IPS-15b (cell line): Measurements from ENCODE around the gene HBG1.
"Not testable (repeated sequence)": the region's sequence is repeated elsewhere in the genome, so short reads cannot be mapped to it uniquely, and the experiment has no call there.

ENCODE experiments used
- H3K27me3 ChIP-seq: one replicate; pipeline ENCODE4 v1.6.1; 2013; ENCODE audit warnings: low read length; ENCODE audit not compliant: control insufficient read depth, insufficient read depth
- H3K36me3 ChIP-seq: one replicate; pipeline ENCODE4 v1.6.1; 2013; ENCODE audit warnings: low read length; ENCODE audit not compliant: control insufficient read depth, insufficient read depth
- H3K4me1 ChIP-seq: one replicate; pipeline ENCODE4 v1.6.1; 2013; ENCODE audit warnings: mild to moderate bottlenecking, low read length; ENCODE audit not compliant: control insufficient read depth, insufficient read depth
- H3K4me3 ChIP-seq: one replicate; pipeline ENCODE4 v1.5.1; 2013; ENCODE audit warnings: low read depth, low read length
- H3K9ac ChIP-seq: one replicate; pipeline ENCODE4 v1.6.1; 2013; ENCODE audit warnings: low read depth, mild to moderate bottlenecking, low read length
- H3K9me3 ChIP-seq: one replicate; pipeline ENCODE4 v1.6.1; 2013; ENCODE audit warnings: mild to moderate bottlenecking, low read length; ENCODE audit not compliant: control insufficient read depth, insufficient read depth

HBG1 gene

GRCh38 chr11:5249807-5250396 is at the start of gene HBG1:
Gene HBG1, minus strand, starts transcription at chr11:5249857. Its CDS starts 53 bp downstream, at chr11:5249804.
- not testable (repeated sequence) for H3K4me3 ChIP-seq, H3K9me3 ChIP-seq, H3K36me3 ChIP-seq, H3K27me3 ChIP-seq, H3K9ac ChIP-seq, H3K4me1 ChIP-seq

GRCh38 chr11:5298451-5298850 is 48.8 kb upstream of the HBG1 start:
- no peak overlapping the region for H3K9ac ChIP-seq
- H3K9me3 ChIP-seq: no peaks in the 10 kb centered on the region
- no peaks in the 10 kb centered on the region for H3K27me3 ChIP-seq
- H3K4me1 ChIP-seq: no peaks in the 10 kb centered on the region
- H3K4me3 ChIP-seq: no peak overlapping the region
- H3K36me3 ChIP-seq: no peaks in the 10 kb centered on the region

GRCh38 chr11:5297721-5298323 is 48.2 kb upstream of the HBG1 start:
- H3K36me3 ChIP-seq: no peaks in the 10 kb centered on the region
- no peak overlapping the region for H3K9ac ChIP-seq
- H3K27me3 ChIP-seq: no peaks in the 10 kb centered on the region
- H3K4me1 ChIP-seq: no peaks in the 10 kb centered on the region
- H3K4me3 ChIP-seq: no peak overlapping the region
- no peaks in the 10 kb centered on the region for H3K9me3 ChIP-seq

GRCh38 chr11:5294342-5294995 is 44.8 kb upstream of the HBG1 start:
- H3K36me3 ChIP-seq, H3K4me3 ChIP-seq, H3K9ac ChIP-seq, H3K27me3 ChIP-seq, H3K9me3 ChIP-seq, H3K4me1 ChIP-seq: not testable (repeated sequence)

GRCh38 chr11:5293028-5293427 is 43.4 kb upstream of the HBG1 start:
- Histone ChIP-seq H3K9me3 (no peaks in the 10 kb centered on the region), H3K9ac (no peak overlapping the region), H3K4me1 (no peaks in the 10 kb centered on the region), H3K4me3 (no peak overlapping the region), H3K27me3 (no peaks in the 10 kb centered on the region), H3K36me3 (no peaks in the 10 kb centered on the region)

- Histone ChIP-seq H3K4me1 (no peaks in the 10 kb centered on the region), H3K9me3 (no peaks in the 10 kb centered on the region), H3K4me3 (no peak overlapping the region), H3K9ac (no peak overlapping the region), H3K36me3 (no peaks in the 10 kb centered on the region), H3K27me3 (no peaks in the 10 kb centered on the region)
Observed at GRCh38 chr11:5291207-5291838, 41.7 kb upstream of the HBG1 start.

GRCh38 chr11:5290106-5290505 is 40.4 kb upstream of the HBG1 start:
- Histone ChIP-seq H3K4me3 (no peak overlapping the region), H3K9me3 (no peaks in the 10 kb centered on the region), H3K9ac (no peak overlapping the region), H3K36me3 (no peaks in the 10 kb centered on the region), H3K4me1 (no peaks in the 10 kb centered on the region), H3K27me3 (no peaks in the 10 kb centered on the region)

GRCh38 chr11:5289696-5290095 is 40.0 kb upstream of the HBG1 start:
- Histone ChIP-seq H3K9ac (no peak overlapping the region), H3K36me3 (no peaks in the 10 kb centered on the region), H3K4me1 (no peaks in the 10 kb centered on the region), H3K4me3 (no peak overlapping the region), H3K27me3 (no peaks in the 10 kb centered on the region), H3K9me3 (no peaks in the 10 kb centered on the region)

GRCh38 chr11:5288906-5289550 is 39.4 kb upstream of the HBG1 start:
- H3K4me1 ChIP-seq: no peaks in the 10 kb centered on the region
- no peak overlapping the region for H3K9ac ChIP-seq
- no peaks in the 10 kb centered on the region for H3K9me3 ChIP-seq
- no peaks in the 10 kb centered on the region for H3K27me3 ChIP-seq
- H3K4me3 ChIP-seq: no peak overlapping the region
- H3K36me3 ChIP-seq: no peaks in the 10 kb centered on the region

- Histone ChIP-seq H3K27me3 (no peaks in the 10 kb centered on the region), H3K4me1 (no peaks in the 10 kb centered on the region), H3K36me3 (no peaks in the 10 kb centered on the region), H3K4me3 (no peak overlapping the region), H3K9me3 (no peaks in the 10 kb centered on the region), H3K9ac (no peak overlapping the region)
Observed at GRCh38 chr11:5288108-5288905, 38.6 kb upstream of the HBG1 start.

GRCh38 chr11:5286901-5287300 is 37.2 kb upstream of the HBG1 start:
- H3K9ac ChIP-seq: no peak overlapping the region
- no peak overlapping the region for H3K4me3 ChIP-seq
- H3K4me1 ChIP-seq: no peaks in the 10 kb centered on the region

More at GRCh38 chr11:5286901-5287300, 37.2 kb upstream of the HBG1 start:
- H3K9me3 ChIP-seq: no peaks in the 10 kb centered on the region
- H3K27me3 ChIP-seq: no peaks in the 10 kb centered on the region
- no peaks in the 10 kb centered on the region for H3K36me3 ChIP-seq
